Gastrocnemius medialis (tissue), 4 donors: ENCODE data around the gene SF3B6. TPM values are rescaled to one million over a fixed set of nuclear protein-coding genes. Genes with fewer than 3 reads are reported as not detected.

ENCODE experiments used
- ATAC-seq, 2 donors: fragments of 150-250 bp; one replicate each; pipeline ENCODE4 v1.9.1; 2016
- DNase-seq, 2 donors: peaks; one replicate each; pipeline ENCODE4 v3.0.0-alpha.2; 2019
- H3K27ac ChIP-seq, 4 donors: fragments of 200-600 bp; sonication (generic); 1 replicate in 1 of 4; 2 replicates in 3 of 4; pipeline ENCODE4 v1.5.1; 2016 to 2018; ENCODE audit warnings: mild to moderate bottlenecking in 2 of 4, moderate library complexity in 1 of 4
- H3K27me3 ChIP-seq, 3 donors: fragments of 200-600 bp; sonication (generic) in 2 of 3; 1 replicate in 1 of 3; 2 replicates in 2 of 3; pipeline versions ENCODE4 v1.5.1 to v1.6.0; 2016 to 2019; ENCODE audit warnings: mild to moderate bottlenecking in 1 of 3, moderate library complexity in 1 of 3
- H3K36me3 ChIP-seq, 2 donors: fragments of 200-600 bp; sonication (generic) in 1 of 2; one replicate each; pipeline ENCODE4 v1.5.1; 2017 to 2018
- H3K4me1 ChIP-seq, 2 donors: fragments of 200-600 bp; sonication (generic) in 1 of 2; one replicate each; pipeline ENCODE4 v1.5.1; 2016 to 2017; ENCODE audit warnings: mild to moderate bottlenecking in 2 of 2
- H3K4me3 ChIP-seq, 4 donors: fragments of 200-600 bp; sonication (generic) in 3 of 4; 1 replicate in 1 of 4; 2 replicates in 3 of 4; pipeline ENCODE4 v1.5.1; 2016 to 2019; ENCODE audit warnings: mild to moderate bottlenecking in 2 of 4
- H3K9me3 ChIP-seq, 3 donors: fragments of 200-600 bp; sonication (generic) in 2 of 3; 1 replicate in 1 of 3; 2 replicates in 2 of 3; pipeline ENCODE4 v1.5.1; 2016 to 2019
- CTCF ChIP-seq, 5 experiments: fragments of 450-650 bp in 3 of 5; fragments of 200-600 bp in 2 of 5; sonication (generic) in 2 of 5; IDR thresholded peaks in 4 of 5; conservative IDR thresholded peaks in 1 of 5; 1 replicate in 4 of 5; 2 replicates in 1 of 5; pipeline ENCODE4 v1.5.1; 2016 to 2019; ENCODE audit warnings: antibody characterized with exemption in 5 of 5, mild to moderate bottlenecking in 3 of 5, moderate library complexity in 3 of 5
- POLR2A ChIP-seq, 2 donors: fragments of 450-650 bp; IDR thresholded peaks; one replicate each; pipeline ENCODE4 v1.6.1; 2017; ENCODE audit warnings: antibody characterized with exemption in 2 of 2, mild to moderate bottlenecking in 2 of 2, moderate library complexity in 2 of 2
- in situ Hi-C, 4 donors: fragments of 200-750 bp; cut with MboI; loops; one replicate each; pipeline versions ENCODE4 v1.15.0 to v1.8.0; 2017; ENCODE audit warnings: low sequenced_read_pairs in 4 of 4
- intact Hi-C: fragments of 100-400 bp; cut with DNase I; formaldehyde crosslinking; loops from one replicate; pipeline ENCODE4 v1.15.1; 2023; ENCODE audit warnings: low total_unique reads
- total RNA-seq, 4 donors: library from RNA; depleted of rRNA; stranded (reverse); fragments of >200 nt; gene quantifications; one replicate each; pipeline versions ENCODE4 v1.1.0 to v1.2.3, GENCODE V29; 2016

SF3B6 gene
- total RNA-seq, 4 donors from 2014 or later, result 55.2 to 88.1 (median 70.5) TPM

- TF ChIP-seq CTCF (IDR thresholded peaks at IDR 0.05 in 4 of 5, conservative IDR thresholded peaks at IDR 0.05 in 1 of 5) (no peak), POLR2A (IDR thresholded peaks at IDR 0.05) (no peak)
These were observed 10.9 kb upstream of the SF3B6 start for GRCh38 chr2:24087032-24087431.

GRCh38 chr2:24086241-24086640 is 10.1 kb upstream of the SF3B6 start:
- in situ Hi-C loops, result loop anchor here (10.0 to 25.0 kb wide), 3 partner anchors 161 to 261 kb away; partner anchors contain the start of gene ATAD2B (in 1 of the 4)
- Histone ChIP-seq H3K9me3 (no peaks in the 10 kb centered on the region), H3K27me3 (no peaks in the 10 kb centered on the region), H3K36me3 (peaks cover 0 to 11% of the 10 kb centered on the region in 2 donors), H3K4me3 (no peak overlapping the region), H3K27ac (no peak overlapping the region), H3K4me1 (peaks cover 8 to 12% of the 10 kb centered on the region in 2 donors)
- ATAC-seq (no peak), DNase-seq (no peak)
- no peak for TF ChIP-seq CTCF (IDR thresholded peaks at IDR 0.05 in 4 of 5, conservative IDR thresholded peaks at IDR 0.05 in 1 of 5)
- TF ChIP-seq POLR2A (IDR thresholded peaks at IDR 0.05), result no peak
- intact Hi-C loops, result no loop called here

More at GRCh38 chr2:24087032-24087431, 10.9 kb upstream of the SF3B6 start:
- Histone ChIP-seq H3K27me3 (no peaks in the 10 kb centered on the region), H3K36me3 (peaks cover 0 to 8% of the 10 kb centered on the region in 2 donors), H3K9me3 (no peaks in the 10 kb centered on the region), H3K4me3 (no peak overlapping the region), H3K4me1 (peaks cover 8 to 12% of the 10 kb centered on the region in 2 donors), H3K27ac (no peak overlapping the region)
- intact Hi-C loops, result no loop called here
- DNase-seq (no peak), ATAC-seq (no peak)
- in situ Hi-C loops, result loop anchor here (10.0 to 25.0 kb wide), 3 partner anchors 162 to 262 kb away; partner anchors contain the start of gene ATAD2B (in 1 of the 4)

GRCh38 chr2:24085200-24085489 is 9.0 kb upstream of the SF3B6 start:
- in situ Hi-C loops (loop anchor here (10.0 to 25.0 kb wide), 3 partner anchors 160 to 260 kb away; partner anchors contain the start of gene ATAD2B (in 1 of the 4)), intact Hi-C loops (loop anchor here (2.0 kb wide), 4 partner anchors 38 to 260 kb away; partner anchors contain the start of genes FAM228B, PFN4 and WDCP)
- Histone ChIP-seq H3K9me3 (no peaks in the 10 kb centered on the region), H3K27me3 (no peaks in the 10 kb centered on the region), H3K4me1 (peaks cover 8 to 12% of the 10 kb centered on the region in 2 donors), H3K4me3 (peak overlapping the region; percentile 50 to 68 (median 62)), H3K36me3 (peaks cover 0 to 11% of the 10 kb centered on the region in 2 donors), H3K27ac (peak overlapping the region; percentile 67 to 82 (median 74))
- no peak for TF ChIP-seq CTCF (IDR thresholded peaks at IDR 0.05 in 4 of 5, conservative IDR thresholded peaks at IDR 0.05 in 1 of 5)
- ATAC-seq (no peak), DNase-seq (no peak)

- Histone ChIP-seq H3K9me3 (no peaks in the 10 kb centered on the region), H3K27me3 (no peaks in the 10 kb centered on the region), H3K36me3 (peaks cover 0 to 11% of the 10 kb centered on the region in 2 donors), H3K4me1 (peaks cover 8 to 12% of the 10 kb centered on the region in 2 donors), H3K4me3 (peak within 1 kb of the TSS; percentile 50 to 68 (median 62)), H3K27ac (peak within 1 kb of the TSS; percentile 67 to 82 (median 74))
- intact Hi-C loops (loop anchor here (1.0 to 2.0 kb wide), 5 partner anchors 38 to 260 kb away; partner anchors contain the start of genes ATAD2B, FAM228B, PFN4 and WDCP), in situ Hi-C loops (loop anchor here (10.0 to 25.0 kb wide), 3 partner anchors 160 to 260 kb away; partner anchors contain the start of gene ATAD2B (in 1 of the 4))
- DNase-seq, result peak; percentile 71 to 90
- TF ChIP-seq POLR2A (IDR thresholded peaks at IDR 0.05) (peak; percentile 47 to 72), CTCF (IDR thresholded peaks at IDR 0.05 in 4 of 5, conservative IDR thresholded peaks at IDR 0.05 in 1 of 5) (peak; percentile 92 to 98 (median 97))
- ATAC-seq, result peak; percentile 93 to 95
These were observed 8.5 kb upstream of the SF3B6 start, which contains the start of gene TP53I3 for GRCh38 chr2:24084386-24085199. TP53I3 (minus strand) TSS chr2:24084834; CDS start chr2:24084326, 508 bp downstream.
